ENCODE measurements around the gene SON. TPM values are rescaled to one million over a fixed set of nuclear protein-coding genes. Genes with fewer than 3 reads are reported as not detected.

SON gene
- total RNA-seq, 2 experiments from 2014 or later: 420 to 438 TPM

GRCh38 chr21:33557447-33557846 lies 14.6 kb downstream of the SON start:
- intact Hi-C loops (cut with DNase I, micrococcal nuclease): no loop called here
- DNase-seq: no peak
- peaks cover 90% of the 10 kb centered on the region for H3K36me3 ChIP-seq (ENCODE audit: insufficient read depth, low read length)
- ChIA-PET CTCF (interaction anchor here (1.0 to 2.1 kb wide), 3 partner anchors 15 to 48 kb away, joined by 3 to 10 read pairs (median 3); partner anchors contain the start of genes GART and SON), POLR2A (interaction anchor here (2.8 to 5.1 kb wide), 2 partner anchors 15 to 31 kb away, joined by 11 to 29 read pairs; partner anchors contain the start of genes DONSON, GART and SON)
- H3K9me3 Mint-ChIP-seq: no peaks in the 10 kb centered on the region
- H3K27ac Mint-ChIP-seq: no peak overlapping the region
- H3K4me3 ChIP-seq (ENCODE audit: low read length): no peak overlapping the region
- no peaks in the 10 kb centered on the region for H3K27me3 Mint-ChIP-seq
- peaks cover 77% of the 10 kb centered on the region for H3K4me1 Mint-ChIP-seq (ENCODE audit: low read depth)
- TF ChIP-seq, protein P1, sequence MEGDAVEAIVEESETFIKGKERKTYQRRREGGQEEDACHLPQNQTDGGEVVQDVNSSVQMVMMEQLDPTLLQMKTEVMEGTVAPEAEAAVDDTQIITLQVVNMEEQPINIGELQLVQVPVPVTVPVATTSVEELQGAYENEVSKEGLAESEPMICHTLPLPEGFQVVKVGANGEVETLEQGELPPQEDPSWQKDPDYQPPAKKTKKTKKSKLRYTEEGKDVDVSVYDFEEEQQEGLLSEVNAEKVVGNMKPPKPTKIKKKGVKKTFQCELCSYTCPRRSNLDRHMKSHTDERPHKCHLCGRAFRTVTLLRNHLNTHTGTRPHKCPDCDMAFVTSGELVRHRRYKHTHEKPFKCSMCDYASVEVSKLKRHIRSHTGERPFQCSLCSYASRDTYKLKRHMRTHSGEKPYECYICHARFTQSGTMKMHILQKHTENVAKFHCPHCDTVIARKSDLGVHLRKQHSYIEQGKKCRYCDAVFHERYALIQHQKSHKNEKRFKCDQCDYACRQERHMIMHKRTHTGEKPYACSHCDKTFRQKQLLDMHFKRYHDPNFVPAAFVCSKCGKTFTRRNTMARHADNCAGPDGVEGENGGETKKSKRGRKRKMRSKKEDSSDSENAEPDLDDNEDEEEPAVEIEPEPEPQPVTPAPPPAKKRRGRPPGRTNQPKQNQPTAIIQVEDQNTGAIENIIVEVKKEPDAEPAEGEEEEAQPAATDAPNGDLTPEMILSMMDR (IDR thresholded peaks at IDR 0.05): no peak
- peaks cover 10% of the 10 kb centered on the region for H3K4me1 ChIP-seq (ENCODE audit: insufficient read depth, low read length)
- peaks cover 96% of the 10 kb centered on the region for H3K36me3 Mint-ChIP-seq (ENCODE audit: low read depth)
- no peak overlapping the region for H3K4me3 Mint-ChIP-seq
- no peaks in the 10 kb centered on the region for H3K27me3 ChIP-seq (ENCODE audit: control insufficient read depth in 1 of 2, insufficient read depth in 2 of 2, low read length in 2 of 2)
- no peaks in the 10 kb centered on the region for H3K9me3 ChIP-seq (ENCODE audit: control insufficient read depth in 1 of 2, insufficient read depth in 1 of 2, low read length in 2 of 2)
- ATAC-seq (ENCODE audit: poor library complexity): no peak
- no peak overlapping the region for H3K27ac ChIP-seq (ENCODE audit: low read depth in 1 of 2, low read length in 2 of 2)

- H3K9me3 Mint-ChIP-seq: no peaks in the 10 kb centered on the region
- H3K27ac Mint-ChIP-seq: peak overlapping the region; percentile 15
- intact Hi-C loops (cut with DNase I, micrococcal nuclease): no loop called here
- H3K4me3 Mint-ChIP-seq: no peak overlapping the region
- ChIA-PET POLR2A (interaction anchor here (1.1 to 5.1 kb wide), 4 partner anchors 16 to 29 kb away, joined by 3 to 29 read pairs (median 6); partner anchors contain the start of genes DONSON, GART and SON), CTCF (interaction anchor here (1.0 to 2.1 kb wide), 3 partner anchors 17 to 47 kb away, joined by 3 to 10 read pairs (median 3); partner anchors contain the start of genes GART and SON)
- H3K27me3 Mint-ChIP-seq: no peaks in the 10 kb centered on the region
- no peaks in the 10 kb centered on the region for H3K27me3 ChIP-seq (ENCODE audit: control insufficient read depth in 1 of 2, insufficient read depth in 2 of 2, low read length in 2 of 2)
- peaks cover 95% of the 10 kb centered on the region for H3K36me3 Mint-ChIP-seq (ENCODE audit: low read depth)
- H3K27ac ChIP-seq (ENCODE audit: low read depth in 1 of 2, low read length in 2 of 2): no peak overlapping the region
- no peak for ATAC-seq (ENCODE audit: poor library complexity)
- DNase-seq: no peak
- no peaks in the 10 kb centered on the region for H3K9me3 ChIP-seq (ENCODE audit: control insufficient read depth in 1 of 2, insufficient read depth in 1 of 2, low read length in 2 of 2)
- TF ChIP-seq, protein P1 (IDR thresholded peaks at IDR 0.05): no peak
- H3K4me3 ChIP-seq (ENCODE audit: low read length): no peak overlapping the region
- H3K36me3 ChIP-seq (ENCODE audit: insufficient read depth, low read length): peaks cover 90% of the 10 kb centered on the region
- H3K4me1 Mint-ChIP-seq (ENCODE audit: low read depth): peaks cover 83% of the 10 kb centered on the region
- H3K4me1 ChIP-seq (ENCODE audit: insufficient read depth, low read length): peaks cover 3% of the 10 kb centered on the region
These were observed 16.1 kb downstream of the SON start for GRCh38 chr21:33558777-33559421.

DNA sequence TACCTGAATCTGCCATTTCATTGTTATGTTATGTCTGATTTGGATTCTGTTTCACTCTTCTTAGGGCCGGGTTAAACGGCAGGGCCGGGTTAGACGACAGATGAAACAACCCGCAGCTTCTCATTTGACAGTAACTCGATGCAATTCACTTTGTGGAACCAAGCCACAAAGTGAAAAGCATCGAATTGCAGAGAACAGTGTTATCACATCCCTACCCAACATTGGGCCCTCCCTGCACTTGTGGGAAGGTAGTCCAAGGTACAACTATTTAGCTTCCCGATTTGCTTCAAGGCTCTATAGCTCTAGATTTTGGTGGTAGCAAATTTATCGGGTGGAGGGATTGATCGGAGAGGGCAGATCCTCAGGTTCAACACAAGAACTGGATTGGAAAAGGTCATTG lies 17.0 kb downstream of the SON start:
- no peaks in the 10 kb centered on the region for H3K27me3 Mint-ChIP-seq
- peaks cover 85% of the 10 kb centered on the region for H3K36me3 ChIP-seq (ENCODE audit: insufficient read depth, low read length)
- intact Hi-C loops (cut with DNase I, micrococcal nuclease): loop anchor here in 1 of 2 experiments (5.0 kb wide), 1 partner anchor 47 kb away; no protein-coding TSS in a partner anchor
- ATAC-seq (ENCODE audit: poor library complexity): no peak
- ChIA-PET CTCF (interaction anchor here (1.0 kb wide), 1 partner anchor 24 kb away, joined by 3 read pairs; no protein-coding TSS in a partner anchor), POLR2A (interaction anchor here (1.1 to 2.0 kb wide), 3 partner anchors 17 to 28 kb away, joined by 3 to 8 read pairs (median 5); partner anchors contain the start of genes DONSON, GART and SON)
- H3K4me3 ChIP-seq (ENCODE audit: low read length): no peak overlapping the region
- no peak overlapping the region for H3K4me3 Mint-ChIP-seq
- no peak overlapping the region for H3K27ac ChIP-seq (ENCODE audit: low read depth in 1 of 2, low read length in 2 of 2)
- TF ChIP-seq, protein P1 (IDR thresholded peaks at IDR 0.05): no peak
- H3K4me1 ChIP-seq (ENCODE audit: insufficient read depth, low read length): peaks cover 3% of the 10 kb centered on the region
- no peaks in the 10 kb centered on the region for H3K9me3 Mint-ChIP-seq
- H3K36me3 Mint-ChIP-seq (ENCODE audit: low read depth): peaks cover 92% of the 10 kb centered on the region
- no peak for DNase-seq
- H3K27ac Mint-ChIP-seq: no peak overlapping the region
- no peaks in the 10 kb centered on the region for H3K9me3 ChIP-seq (ENCODE audit: control insufficient read depth in 1 of 2, insufficient read depth in 1 of 2, low read length in 2 of 2)
- H3K4me1 Mint-ChIP-seq (ENCODE audit: low read depth): peaks cover 76% of the 10 kb centered on the region
- no peaks in the 10 kb centered on the region for H3K27me3 ChIP-seq (ENCODE audit: control insufficient read depth in 1 of 2, insufficient read depth in 2 of 2, low read length in 2 of 2)
